Cardiac fibroblast (primary cell): ENCODE measurements around the gene RPGRIP1L.

Source experiments
- DNase-seq, 2 donors: peaks; one replicate each; pipeline versions ENCODE4 v3.0.0 to v3.0.0-alpha.2; 2010; ENCODE audit warnings: low read depth in 2 of 2
- H3K4me3 ChIP-seq, 2 donors: replicated peaks in 1 of 2; 1 replicate in 1 of 2; 2 replicates in 1 of 2; pipeline ENCODE4 v1.5.1; 2011; ENCODE audit warnings: low read depth in 2 of 2, low read length in 2 of 2, mild to moderate bottlenecking in 2 of 2, moderate library complexity in 1 of 2
- TF ChIP-seq, protein P1 (sequence below): IDR thresholded peaks from one replicate; pipeline ENCODE4 v1.5.1; 2011; ENCODE audit warnings: low read depth, mild to moderate bottlenecking, low read length, inconsistent platforms

The RPGRIP1L gene

DNA sequence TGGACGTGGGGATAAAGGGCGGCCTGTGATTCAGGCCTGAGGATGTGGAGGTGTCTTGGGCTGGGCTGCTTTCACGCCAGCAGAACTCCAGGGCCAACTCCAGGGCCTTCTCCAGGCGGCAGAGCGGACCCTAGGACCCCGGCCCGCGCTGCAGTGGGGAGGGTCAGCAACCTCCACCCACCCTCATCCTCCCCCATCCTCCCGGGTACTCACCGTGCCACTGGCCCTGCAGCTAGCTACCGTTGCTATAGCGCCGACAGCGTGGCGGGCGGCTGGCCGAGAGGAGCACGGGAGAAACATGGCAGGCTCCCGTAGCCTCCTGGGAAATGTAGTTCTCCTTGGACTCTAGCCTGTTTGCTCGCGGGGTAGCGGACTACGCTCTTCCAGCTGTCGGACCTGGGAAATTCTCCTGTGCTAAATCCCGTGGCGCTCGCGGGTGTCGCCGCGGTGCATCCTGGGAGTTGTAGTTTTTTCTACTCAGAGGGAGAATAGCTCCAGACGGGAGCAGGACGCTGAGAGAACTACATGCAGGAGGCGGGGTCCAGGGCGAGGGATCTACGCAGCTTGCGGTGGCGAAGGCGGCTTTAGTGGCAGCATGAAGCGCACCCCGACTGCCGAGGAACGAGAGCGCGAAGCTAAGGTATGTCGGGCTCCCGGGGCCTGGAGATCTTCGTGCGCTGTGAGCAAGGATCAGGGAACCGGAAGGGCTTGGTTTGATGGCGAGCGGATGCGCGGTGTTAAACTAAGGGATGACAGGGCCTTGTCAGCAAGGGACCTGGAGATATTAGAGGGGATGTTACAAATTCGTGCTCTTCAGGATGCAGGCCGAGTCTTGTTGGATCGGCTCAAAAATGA, at the start of gene RPGRIP1L, which contains the start of gene FTO:
TSS of gene RPGRIP1L (minus strand) at position 270 of the 855 bp plus-strand sequence. CDS start 3,136 bp downstream, outside the sequence.
TSS of gene FTO (plus strand) at position 567 of the 855 bp plus-strand sequence.
- TF ChIP-seq, protein P1, sequence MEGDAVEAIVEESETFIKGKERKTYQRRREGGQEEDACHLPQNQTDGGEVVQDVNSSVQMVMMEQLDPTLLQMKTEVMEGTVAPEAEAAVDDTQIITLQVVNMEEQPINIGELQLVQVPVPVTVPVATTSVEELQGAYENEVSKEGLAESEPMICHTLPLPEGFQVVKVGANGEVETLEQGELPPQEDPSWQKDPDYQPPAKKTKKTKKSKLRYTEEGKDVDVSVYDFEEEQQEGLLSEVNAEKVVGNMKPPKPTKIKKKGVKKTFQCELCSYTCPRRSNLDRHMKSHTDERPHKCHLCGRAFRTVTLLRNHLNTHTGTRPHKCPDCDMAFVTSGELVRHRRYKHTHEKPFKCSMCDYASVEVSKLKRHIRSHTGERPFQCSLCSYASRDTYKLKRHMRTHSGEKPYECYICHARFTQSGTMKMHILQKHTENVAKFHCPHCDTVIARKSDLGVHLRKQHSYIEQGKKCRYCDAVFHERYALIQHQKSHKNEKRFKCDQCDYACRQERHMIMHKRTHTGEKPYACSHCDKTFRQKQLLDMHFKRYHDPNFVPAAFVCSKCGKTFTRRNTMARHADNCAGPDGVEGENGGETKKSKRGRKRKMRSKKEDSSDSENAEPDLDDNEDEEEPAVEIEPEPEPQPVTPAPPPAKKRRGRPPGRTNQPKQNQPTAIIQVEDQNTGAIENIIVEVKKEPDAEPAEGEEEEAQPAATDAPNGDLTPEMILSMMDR = no peak

GRCh38 chr16:53753431-53753830, 49.8 kb upstream of the RPGRIP1L start:
- DNase-seq = no peak
- H3K4me3 ChIP-seq = no peak overlapping the region
- TF ChIP-seq, protein P1 = no peak

More for the DNA sequence above, at the start of gene RPGRIP1L, which contains the start of gene FTO:
- peak; percentile 99 to 100 for DNase-seq
- peak within 1 kb of the TSS; percentile 73 to 86 for H3K4me3 ChIP-seq

GRCh38 chr16:53752560-53752959, 48.9 kb upstream of the RPGRIP1L start:
- TF ChIP-seq, protein P1 = no peak
- no peak overlapping the region for H3K4me3 ChIP-seq
- DNase-seq = no peak

- H3K4me3 ChIP-seq = no peak overlapping the region
- TF ChIP-seq, protein P1 = peak; percentile 41
- peak; percentile 31 to 68 for DNase-seq
Measured at GRCh38 chr16:53745753-53746266, 42.2 kb upstream of the RPGRIP1L start.

DNA sequence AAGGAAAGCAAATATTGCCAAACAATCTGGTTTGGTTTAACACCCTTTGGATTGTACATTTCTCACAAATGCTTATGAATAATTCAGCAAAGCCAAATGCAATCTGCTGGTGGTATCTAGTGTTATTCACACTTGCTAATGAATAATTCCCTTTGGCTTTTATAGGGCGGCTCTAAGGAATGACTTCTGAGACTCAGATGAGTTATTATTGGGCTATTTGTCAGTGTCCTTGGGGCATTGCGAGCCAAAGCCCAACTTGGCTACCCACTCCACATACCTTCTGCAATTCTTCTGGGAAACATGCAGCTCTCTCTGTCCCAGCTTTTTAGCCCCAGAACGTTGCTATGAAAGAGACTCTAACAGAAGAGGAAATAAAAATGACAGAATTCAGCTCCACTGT, 41.4 kb upstream of the RPGRIP1L start:
- TF ChIP-seq, protein P1 = no peak
- peak; percentile 59 to 78 for DNase-seq
- H3K4me3 ChIP-seq = no peak overlapping the region

DNA sequence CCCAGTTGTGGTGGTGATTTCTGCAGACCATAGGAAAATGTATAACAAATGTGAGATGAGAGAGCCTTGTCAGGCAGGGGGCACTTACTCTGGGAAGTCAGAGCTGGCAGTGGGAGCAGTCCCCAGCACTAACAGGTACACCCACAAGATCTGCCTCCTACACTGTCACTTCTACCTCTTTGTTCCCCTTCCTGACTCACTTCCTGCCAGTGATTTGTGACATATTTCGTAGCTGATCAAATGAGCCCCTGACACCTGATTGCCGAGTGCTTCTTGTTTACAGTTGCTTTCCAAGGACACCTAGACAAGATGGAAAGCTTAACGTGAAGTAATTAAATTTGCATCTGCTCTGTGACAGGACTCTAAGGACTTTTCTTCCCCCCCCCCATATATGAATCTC, 40.8 kb upstream of the RPGRIP1L start:
- TF ChIP-seq, protein P1 = no peak
- DNase-seq = no peak
- no peak overlapping the region for H3K4me3 ChIP-seq
